Caco-2 (cell line): ENCODE data around the gene ZBTB47. TPM values are rescaled to one million over a fixed set of nuclear protein-coding genes. Genes with fewer than 3 reads are reported as not detected.

ENCODE experiments used
- BruUV-seq: library from RNA; stranded (reverse); fragments of 400-500 nt; replicated peaks from 2 replicates; lab custom pipeline; 2021; lab: Mats Ljungman, UMichigan
- CTCF ChIA-PET: fragments of 300-600 bp; sonication (Branson Sonifier 250); formaldehyde crosslinking; loops from one replicate; lab custom pipeline; 2022; ENCODE audit warnings: antibody characterized with exemption; lab: Charles Lee
- POLR2A ChIA-PET: fragments of 300-600 bp; sonication (Branson Sonifier 250); formaldehyde crosslinking; loops from one replicate; lab custom pipeline; 2022; ENCODE audit warnings: antibody characterized with exemption; lab: Charles Lee
- DNase-seq, 2 experiments: peaks; one replicate each; pipeline versions ENCODE4 v3.0.0 to v3.0.0-alpha.2; 2020 to 2022
- H3K27me3 ChIP-seq: replicated peaks from 2 replicates; pipeline ENCODE4 v1.6.0; 2011; ENCODE audit warnings: low read length; ENCODE audit not compliant: control insufficient read depth, insufficient read depth
- H3K36me3 ChIP-seq: 2 replicates; pipeline ENCODE4 v1.5.1; 2011; ENCODE audit warnings: low read length; ENCODE audit not compliant: control insufficient read depth, insufficient read depth
- H3K4me1 ChIP-seq: fragments of 250-450 bp; sonication (Bioruptor Pico); 2 replicates; pipeline ENCODE4 v1.5.1; 2020; ENCODE audit warnings: mild to moderate bottlenecking
- H3K4me3 ChIP-seq: 2 replicates; pipeline ENCODE4 v1.5.1; 2011; ENCODE audit warnings: low read depth, mild to moderate bottlenecking, control low read depth, low read length
- H3K9me3 ChIP-seq: fragments of 250-450 bp; sonication (Bioruptor Pico); 2 replicates; pipeline ENCODE4 v1.5.1; 2020; ENCODE audit warnings: mild to moderate bottlenecking, moderate library complexity
- H3K27ac Mint-ChIP-seq: one replicate; pipeline ENCODE4 v1.8.0; 2022; ENCODE audit warnings: mixed read lengths; ENCODE audit not compliant: unreplicated experiment
- H3K27me3 Mint-ChIP-seq: one replicate; pipeline ENCODE4 v1.8.0; 2022; ENCODE audit warnings: mixed read lengths; ENCODE audit not compliant: insufficient read depth, unreplicated experiment
- H3K36me3 Mint-ChIP-seq: one replicate; pipeline ENCODE4 v1.8.0; 2022; ENCODE audit warnings: mild to moderate bottlenecking, mixed read lengths; ENCODE audit not compliant: insufficient read depth, unreplicated experiment
- H3K4me1 Mint-ChIP-seq: one replicate; pipeline ENCODE4 v1.8.0; 2022; ENCODE audit warnings: low read depth, mixed read lengths; ENCODE audit not compliant: unreplicated experiment
- H3K4me3 Mint-ChIP-seq: one replicate; pipeline ENCODE4 v1.8.0; 2022; ENCODE audit warnings: mild to moderate bottlenecking, moderate library complexity, mixed read lengths; ENCODE audit not compliant: unreplicated experiment
- H3K9me3 Mint-ChIP-seq: one replicate; pipeline ENCODE4 v1.8.0; 2022; ENCODE audit warnings: mixed read lengths; ENCODE audit not compliant: unreplicated experiment
- intact Hi-C: fragments of 100-400 bp; cut with micrococcal nuclease; formaldehyde crosslinking; loops from one replicate; pipeline ENCODE4 v1.10.0; 2022; ENCODE audit not compliant: unreplicated experiment
- total RNA-seq: library from RNA; stranded (reverse); gene quantifications from 2 replicates; pipeline ENCODE4 v1.2.3, GENCODE V29; 2022
- TF ChIP-seq, protein P1 (sequence below), 2 experiments: fragments of 200-600 bp in 1 of 2; IDR thresholded peaks; 1 replicate in 1 of 2; 2 replicates in 1 of 2; pipeline versions ENCODE4 v1.5.1 to v1.8.0; 2011 to 2022; ENCODE audit warnings: antibody characterized with exemption in 1 of 2, control low read depth in 1 of 2, inconsistent platforms in 1 of 2, low read depth in 1 of 2, low read length in 1 of 2, mild to moderate bottlenecking in 1 of 2, moderate library complexity in 1 of 2; ENCODE audit not compliant: insufficient read depth in 1 of 2, severe bottlenecking in 1 of 2, unreplicated experiment in 1 of 2

Gene ZBTB47
- total RNA-seq, 1 experiment from 2014 or later: 4.8 TPM

DNA sequence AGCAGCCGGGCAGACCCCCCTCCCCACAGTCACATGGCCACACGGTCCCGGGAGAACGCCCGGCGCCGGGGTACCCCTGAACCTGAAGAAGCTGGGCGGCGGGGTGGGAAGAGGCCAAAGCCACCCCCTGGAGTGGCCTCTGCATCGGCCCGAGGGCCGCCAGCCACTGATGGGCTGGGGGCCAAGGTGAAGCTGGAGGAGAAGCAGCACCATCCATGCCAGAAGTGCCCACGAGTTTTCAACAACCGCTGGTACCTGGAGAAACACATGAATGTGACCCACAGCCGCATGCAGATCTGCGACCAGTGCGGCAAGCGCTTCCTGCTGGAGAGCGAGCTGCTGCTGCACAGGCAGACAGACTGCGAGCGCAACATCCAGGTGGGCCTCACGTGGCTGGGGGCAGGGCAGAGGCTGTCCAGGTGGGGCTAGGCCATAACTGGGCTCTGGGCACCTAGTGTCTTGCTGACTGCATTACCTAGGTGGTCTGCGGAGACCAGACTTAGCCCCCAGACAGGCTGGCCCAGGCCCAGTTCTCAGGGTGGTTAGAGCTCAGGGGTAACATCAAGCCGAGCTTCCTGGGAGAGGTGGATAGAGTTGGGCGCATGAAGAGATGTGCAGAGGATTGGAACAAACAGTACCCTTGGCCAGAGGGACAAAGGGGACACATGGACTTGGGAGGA lies 6.1 kb downstream of the ZBTB47 start:
- no peaks in the 10 kb centered on the region for H3K36me3 ChIP-seq
- TF ChIP-seq, protein P1, sequence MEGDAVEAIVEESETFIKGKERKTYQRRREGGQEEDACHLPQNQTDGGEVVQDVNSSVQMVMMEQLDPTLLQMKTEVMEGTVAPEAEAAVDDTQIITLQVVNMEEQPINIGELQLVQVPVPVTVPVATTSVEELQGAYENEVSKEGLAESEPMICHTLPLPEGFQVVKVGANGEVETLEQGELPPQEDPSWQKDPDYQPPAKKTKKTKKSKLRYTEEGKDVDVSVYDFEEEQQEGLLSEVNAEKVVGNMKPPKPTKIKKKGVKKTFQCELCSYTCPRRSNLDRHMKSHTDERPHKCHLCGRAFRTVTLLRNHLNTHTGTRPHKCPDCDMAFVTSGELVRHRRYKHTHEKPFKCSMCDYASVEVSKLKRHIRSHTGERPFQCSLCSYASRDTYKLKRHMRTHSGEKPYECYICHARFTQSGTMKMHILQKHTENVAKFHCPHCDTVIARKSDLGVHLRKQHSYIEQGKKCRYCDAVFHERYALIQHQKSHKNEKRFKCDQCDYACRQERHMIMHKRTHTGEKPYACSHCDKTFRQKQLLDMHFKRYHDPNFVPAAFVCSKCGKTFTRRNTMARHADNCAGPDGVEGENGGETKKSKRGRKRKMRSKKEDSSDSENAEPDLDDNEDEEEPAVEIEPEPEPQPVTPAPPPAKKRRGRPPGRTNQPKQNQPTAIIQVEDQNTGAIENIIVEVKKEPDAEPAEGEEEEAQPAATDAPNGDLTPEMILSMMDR (IDR thresholded peaks at IDR 0.05; ENCODE audit: insufficient read depth in 1 of 2, low read depth in 1 of 2, low read length in 1 of 2, severe bottlenecking in 1 of 2, unreplicated experiment in 1 of 2): no peak
- H3K27me3 ChIP-seq: no peaks in the 10 kb centered on the region
- no peak overlapping the region for H3K4me3 ChIP-seq
- Mint-ChIP-seq H3K27me3 (no peaks in the 10 kb centered on the region), H3K4me3 (no peak overlapping the region), H3K36me3 (peaks cover 4% of the 10 kb centered on the region), H3K27ac (no peak overlapping the region), H3K9me3 (no peaks in the 10 kb centered on the region), H3K4me1 (no peaks in the 10 kb centered on the region)
- no TSS peak for BruUV-seq
- no peaks in the 10 kb centered on the region for H3K9me3 ChIP-seq
- peaks cover 8% of the 10 kb centered on the region; the same call in 1 of the 2 replicates for H3K4me1 ChIP-seq
- ChIA-PET CTCF (no interaction called here), POLR2A (no interaction called here)
- intact Hi-C loops: loop anchor here (2.0 kb wide), 1 partner anchor 85 kb away; no protein-coding TSS in a partner anchor
- DNase-seq: no peak

DNA sequence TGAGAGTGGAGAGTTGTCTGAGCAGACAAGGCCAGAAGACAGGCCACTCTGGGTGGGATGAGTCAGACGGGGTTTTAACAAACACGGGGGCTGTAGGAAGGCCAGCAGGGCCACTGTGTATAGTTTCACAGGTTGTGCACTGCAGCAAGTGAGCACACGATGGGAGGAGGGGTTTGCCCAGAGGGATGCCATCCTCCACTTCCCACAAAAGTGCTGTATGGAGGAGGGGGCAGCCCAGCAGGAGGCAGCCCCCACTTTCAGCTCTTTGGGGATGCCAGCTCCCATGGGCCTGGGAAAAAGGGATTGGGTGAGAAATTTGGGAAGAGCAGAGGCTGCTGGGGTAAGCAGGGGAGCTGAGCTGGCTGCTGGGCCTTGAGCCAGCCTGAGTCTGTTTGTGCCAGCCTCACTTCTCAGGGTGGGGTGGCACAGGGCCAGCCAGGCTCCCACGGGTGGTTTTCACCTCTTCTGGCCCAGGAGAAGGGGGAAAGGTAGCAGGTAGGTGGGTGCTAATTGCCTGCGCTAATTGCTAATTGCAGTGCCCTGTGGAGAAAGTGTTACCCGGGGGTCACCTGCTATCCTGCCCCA lies 6.7 kb downstream of the ZBTB47 start:
- intact Hi-C loops: loop anchor here (2.0 kb wide), 1 partner anchor 85 kb away; no protein-coding TSS in a partner anchor
- no peaks in the 10 kb centered on the region for H3K9me3 Mint-ChIP-seq
- no peak overlapping the region for H3K27ac Mint-ChIP-seq
- no peak overlapping the region for H3K4me3 ChIP-seq
- TF ChIP-seq, protein P1 (IDR thresholded peaks at IDR 0.05; ENCODE audit: insufficient read depth in 1 of 2, low read depth in 1 of 2, low read length in 1 of 2, severe bottlenecking in 1 of 2, unreplicated experiment in 1 of 2): no peak
- H3K27me3 ChIP-seq: no peaks in the 10 kb centered on the region
- ChIA-PET POLR2A (no interaction called here), CTCF (no interaction called here)
- H3K4me1 ChIP-seq: peaks cover 2% of the 10 kb centered on the region; the same call in 1 of the 2 replicates
- H3K27me3 Mint-ChIP-seq: no peaks in the 10 kb centered on the region
- no peaks in the 10 kb centered on the region for H3K36me3 ChIP-seq
- H3K36me3 Mint-ChIP-seq: peaks cover 4% of the 10 kb centered on the region
- DNase-seq: no peak
- H3K9me3 ChIP-seq: no peaks in the 10 kb centered on the region
- H3K4me1 Mint-ChIP-seq: no peaks in the 10 kb centered on the region
- H3K4me3 Mint-ChIP-seq: no peak overlapping the region
- BruUV-seq: no TSS peak

DNA sequence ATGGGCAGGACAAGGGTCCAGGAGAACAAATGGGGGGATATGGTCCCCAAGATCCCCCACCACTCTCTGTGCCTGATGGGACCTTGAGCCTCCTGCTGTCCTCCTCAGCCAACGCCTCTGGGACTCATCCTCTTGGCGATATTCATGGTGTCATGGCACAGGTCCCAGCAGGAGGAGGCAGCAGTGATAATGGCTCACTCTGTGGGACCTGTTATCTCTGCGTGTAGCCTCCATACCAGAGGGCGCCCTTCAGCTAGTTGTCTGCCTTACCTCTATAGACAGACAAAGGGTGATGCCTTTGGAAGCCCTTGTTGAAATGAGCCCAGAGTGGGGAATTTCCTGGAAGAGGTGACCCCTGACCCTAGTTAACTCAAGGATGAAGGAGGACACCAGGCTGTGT lies 7.4 kb downstream of the ZBTB47 start:
- no peaks in the 10 kb centered on the region for H3K9me3 ChIP-seq
- no TSS peak for BruUV-seq
- no peaks in the 10 kb centered on the region for H3K9me3 Mint-ChIP-seq
- DNase-seq: no peak
- H3K36me3 ChIP-seq: no peaks in the 10 kb centered on the region
- peaks cover 4% of the 10 kb centered on the region for H3K36me3 Mint-ChIP-seq
- H3K4me1 Mint-ChIP-seq: no peaks in the 10 kb centered on the region
- H3K4me1 ChIP-seq: no peaks in the 10 kb centered on the region
- TF ChIP-seq, protein P1 (IDR thresholded peaks at IDR 0.05; ENCODE audit: insufficient read depth in 1 of 2, low read depth in 1 of 2, low read length in 1 of 2, severe bottlenecking in 1 of 2, unreplicated experiment in 1 of 2): no peak
- ChIA-PET CTCF (no interaction called here), POLR2A (no interaction called here)
- intact Hi-C loops: loop anchor here (2.0 kb wide), 1 partner anchor 84 kb away; no protein-coding TSS in a partner anchor
- no peak overlapping the region for H3K4me3 Mint-ChIP-seq
- H3K27me3 ChIP-seq: no peaks in the 10 kb centered on the region
- no peaks in the 10 kb centered on the region for H3K27me3 Mint-ChIP-seq
- no peak overlapping the region for H3K4me3 ChIP-seq
- no peak overlapping the region for H3K27ac Mint-ChIP-seq
